ENCODE data around the gene GSS. TPM values are rescaled to one million over a fixed set of nuclear protein-coding genes. Genes with fewer than 3 reads are reported as not detected.

GSS gene
- total RNA-seq, 1 donor from 2014 or later: 63.9 TPM

DNA sequence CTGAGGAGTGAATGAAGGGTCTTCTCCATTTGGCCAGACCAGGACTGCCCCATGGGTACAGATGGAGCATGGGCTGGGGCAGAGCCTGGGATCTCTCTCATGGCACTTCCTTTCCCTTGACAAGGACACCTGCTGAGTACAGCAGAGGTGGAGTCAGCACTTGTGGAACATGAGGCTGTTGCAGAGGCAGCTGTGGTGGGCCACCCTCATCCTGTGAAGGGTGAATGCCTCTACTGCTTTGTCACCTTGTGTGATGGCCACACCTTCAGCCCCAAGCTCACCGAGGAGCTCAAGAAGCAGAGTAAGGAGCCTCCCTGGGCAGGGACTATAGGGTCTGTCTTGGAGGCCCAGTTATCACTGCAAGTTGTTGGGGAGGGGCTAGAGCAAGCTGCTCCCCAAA is 29.6 kb downstream of the GSS start:
- DNase-seq (ENCODE audit: low spot score): no peak
- Histone ChIP-seq H3K9me3 (ENCODE audit: low read depth) (no peaks in the 10 kb centered on the region), H3F3A (ENCODE audit: low read depth) (no peaks in the 10 kb centered on the region), H4K20me1 (ENCODE audit: low read depth) (no peaks in the 10 kb centered on the region), H3K36me3 (no peaks in the 10 kb centered on the region), H3K27me3 (no peaks in the 10 kb centered on the region), H3K4me2 (no peak overlapping the region), H3K4me1 (no peaks in the 10 kb centered on the region), H3K79me2 (ENCODE audit: low read depth) (no peaks in the 10 kb centered on the region), H3K27ac (no peak overlapping the region), H2AFZ (replicated peaks) (no peak overlapping the region), H3K4me3 (no peak overlapping the region), H3K9ac (no peak overlapping the region)
- H3K9me3 Mint-ChIP-seq: no peaks in the 10 kb centered on the region
- H3K27me3 Mint-ChIP-seq (ENCODE audit: insufficient read depth, low read depth): no peaks in the 10 kb centered on the region
- no peaks in the 10 kb centered on the region for H3K4me1 Mint-ChIP-seq
- no peak overlapping the region for H3K4me3 Mint-ChIP-seq
- H3K36me3 Mint-ChIP-seq: peaks cover 35% of the 10 kb centered on the region
- H3K27ac Mint-ChIP-seq: no peak overlapping the region
- TF ChIP-seq EZH2phosphoT487 (IDR thresholded peaks at IDR 0.05) (no peak), EZH2 (IDR thresholded peaks at IDR 0.05) (no peak)
- TF ChIP-seq, protein P1, sequence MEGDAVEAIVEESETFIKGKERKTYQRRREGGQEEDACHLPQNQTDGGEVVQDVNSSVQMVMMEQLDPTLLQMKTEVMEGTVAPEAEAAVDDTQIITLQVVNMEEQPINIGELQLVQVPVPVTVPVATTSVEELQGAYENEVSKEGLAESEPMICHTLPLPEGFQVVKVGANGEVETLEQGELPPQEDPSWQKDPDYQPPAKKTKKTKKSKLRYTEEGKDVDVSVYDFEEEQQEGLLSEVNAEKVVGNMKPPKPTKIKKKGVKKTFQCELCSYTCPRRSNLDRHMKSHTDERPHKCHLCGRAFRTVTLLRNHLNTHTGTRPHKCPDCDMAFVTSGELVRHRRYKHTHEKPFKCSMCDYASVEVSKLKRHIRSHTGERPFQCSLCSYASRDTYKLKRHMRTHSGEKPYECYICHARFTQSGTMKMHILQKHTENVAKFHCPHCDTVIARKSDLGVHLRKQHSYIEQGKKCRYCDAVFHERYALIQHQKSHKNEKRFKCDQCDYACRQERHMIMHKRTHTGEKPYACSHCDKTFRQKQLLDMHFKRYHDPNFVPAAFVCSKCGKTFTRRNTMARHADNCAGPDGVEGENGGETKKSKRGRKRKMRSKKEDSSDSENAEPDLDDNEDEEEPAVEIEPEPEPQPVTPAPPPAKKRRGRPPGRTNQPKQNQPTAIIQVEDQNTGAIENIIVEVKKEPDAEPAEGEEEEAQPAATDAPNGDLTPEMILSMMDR (IDR thresholded peaks at IDR 0.05): no peak

DNA sequence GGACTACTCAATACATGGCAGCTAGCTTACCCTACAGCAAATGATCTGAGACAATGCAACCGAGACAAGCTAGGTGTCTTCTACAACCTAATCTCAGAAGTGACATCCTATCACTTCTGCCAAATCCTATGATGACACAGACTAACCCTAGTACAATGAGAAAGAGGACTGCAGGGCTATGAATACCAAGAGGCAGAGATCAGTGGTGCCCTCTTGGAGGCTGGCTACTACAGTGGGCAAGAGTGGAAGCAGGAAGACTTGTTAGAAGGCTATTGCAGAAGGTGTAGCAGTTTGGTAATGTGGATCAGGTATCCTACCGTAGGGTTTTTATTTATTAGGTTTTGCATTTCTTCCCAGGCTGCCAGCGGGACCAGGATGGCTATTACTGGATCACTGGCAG is 30.3 kb downstream of the GSS start:
- Histone ChIP-seq H3K36me3 (no peaks in the 10 kb centered on the region), H3K27me3 (no peaks in the 10 kb centered on the region), H2AFZ (replicated peaks) (no peak overlapping the region), H3F3A (ENCODE audit: low read depth) (no peaks in the 10 kb centered on the region), H3K4me3 (no peak overlapping the region), H3K4me1 (no peaks in the 10 kb centered on the region), H3K4me2 (no peak overlapping the region), H3K9me3 (ENCODE audit: low read depth) (no peaks in the 10 kb centered on the region), H3K27ac (no peak overlapping the region), H3K79me2 (ENCODE audit: low read depth) (no peaks in the 10 kb centered on the region), H4K20me1 (ENCODE audit: low read depth) (no peaks in the 10 kb centered on the region), H3K9ac (no peak overlapping the region)
- Mint-ChIP-seq H3K4me3 (no peak overlapping the region), H3K4me1 (no peaks in the 10 kb centered on the region), H3K27me3 (ENCODE audit: insufficient read depth, low read depth) (no peaks in the 10 kb centered on the region), H3K27ac (no peak overlapping the region), H3K9me3 (no peaks in the 10 kb centered on the region), H3K36me3 (peaks cover 33% of the 10 kb centered on the region)
- no peak for DNase-seq (ENCODE audit: low spot score)
- TF ChIP-seq, protein P1 (IDR thresholded peaks at IDR 0.05): no peak
- TF ChIP-seq EZH2 (IDR thresholded peaks at IDR 0.05) (no peak), EZH2phosphoT487 (IDR thresholded peaks at IDR 0.05) (no peak)

DNA sequence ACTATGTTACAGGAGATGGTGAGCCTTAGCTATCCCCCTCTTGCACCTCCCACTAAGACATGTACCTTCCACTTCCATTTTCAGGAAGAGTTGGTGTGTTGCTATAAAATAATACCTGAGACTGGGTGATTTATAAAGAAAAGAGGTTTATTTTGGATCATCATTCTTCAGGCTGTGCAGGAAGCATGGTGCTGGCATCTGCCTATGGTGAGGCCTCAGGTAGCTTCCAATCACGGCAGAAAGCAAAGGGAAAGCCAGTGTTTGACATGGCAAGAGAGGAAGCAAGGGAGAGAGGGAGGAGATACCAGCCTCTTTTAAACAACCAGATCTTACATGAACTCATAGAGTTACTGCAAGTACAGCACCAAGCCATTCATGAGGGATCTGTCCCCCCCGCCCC is 32.2 kb downstream of the GSS start:
- Mint-ChIP-seq H3K4me1 (no peaks in the 10 kb centered on the region), H3K9me3 (no peaks in the 10 kb centered on the region), H3K27me3 (ENCODE audit: insufficient read depth, low read depth) (no peaks in the 10 kb centered on the region), H3K27ac (no peak overlapping the region), H3K36me3 (peaks cover 32% of the 10 kb centered on the region), H3K4me3 (no peak overlapping the region)
- H3K9ac ChIP-seq: no peak overlapping the region
- no peaks in the 10 kb centered on the region for H3K36me3 ChIP-seq
- H3K27ac ChIP-seq: no peak overlapping the region
- no peak overlapping the region for H2AFZ ChIP-seq (replicated peaks)
- H4K20me1 ChIP-seq (ENCODE audit: low read depth): no peaks in the 10 kb centered on the region
- no peaks in the 10 kb centered on the region for H3K79me2 ChIP-seq (ENCODE audit: low read depth)
- H3K4me1 ChIP-seq: no peaks in the 10 kb centered on the region
- no peaks in the 10 kb centered on the region for H3K9me3 ChIP-seq (ENCODE audit: low read depth)
- H3K27me3 ChIP-seq: no peaks in the 10 kb centered on the region
- no peak overlapping the region for H3K4me2 ChIP-seq
- DNase-seq (ENCODE audit: low spot score): no peak
- no peak overlapping the region for H3K4me3 ChIP-seq
- no peaks in the 10 kb centered on the region for H3F3A ChIP-seq (ENCODE audit: low read depth)
- no peak for TF ChIP-seq EZH2 (IDR thresholded peaks at IDR 0.05)
- TF ChIP-seq, protein P1 (IDR thresholded peaks at IDR 0.05): no peak
- no peak for TF ChIP-seq EZH2phosphoT487 (IDR thresholded peaks at IDR 0.05)

All from neural progenitor cell (in vitro differentiated cells).